GM12875 (cell line): ENCODE results near the gene DDR2.
"Not testable (repeated sequence)": the region's sequence is repeated elsewhere in the genome, so short reads cannot be mapped to it uniquely, and the experiment has no call there.

ENCODE experiments used
- H3K4me3 ChIP-seq: one replicate; pipeline ENCODE4 v1.5.1; 2011; ENCODE audit warnings: low read depth, low read length, control low read depth
- TF ChIP-seq, protein P1 (sequence below): IDR thresholded peaks from 2 replicates; pipeline ENCODE4 v1.5.1; 2011; ENCODE audit warnings: low read depth, mild to moderate bottlenecking, control low read depth, inconsistent platforms, low read length, moderate library complexity, borderline replicate concordance; ENCODE audit not compliant: insufficient read depth

Gene DDR2

DNA sequence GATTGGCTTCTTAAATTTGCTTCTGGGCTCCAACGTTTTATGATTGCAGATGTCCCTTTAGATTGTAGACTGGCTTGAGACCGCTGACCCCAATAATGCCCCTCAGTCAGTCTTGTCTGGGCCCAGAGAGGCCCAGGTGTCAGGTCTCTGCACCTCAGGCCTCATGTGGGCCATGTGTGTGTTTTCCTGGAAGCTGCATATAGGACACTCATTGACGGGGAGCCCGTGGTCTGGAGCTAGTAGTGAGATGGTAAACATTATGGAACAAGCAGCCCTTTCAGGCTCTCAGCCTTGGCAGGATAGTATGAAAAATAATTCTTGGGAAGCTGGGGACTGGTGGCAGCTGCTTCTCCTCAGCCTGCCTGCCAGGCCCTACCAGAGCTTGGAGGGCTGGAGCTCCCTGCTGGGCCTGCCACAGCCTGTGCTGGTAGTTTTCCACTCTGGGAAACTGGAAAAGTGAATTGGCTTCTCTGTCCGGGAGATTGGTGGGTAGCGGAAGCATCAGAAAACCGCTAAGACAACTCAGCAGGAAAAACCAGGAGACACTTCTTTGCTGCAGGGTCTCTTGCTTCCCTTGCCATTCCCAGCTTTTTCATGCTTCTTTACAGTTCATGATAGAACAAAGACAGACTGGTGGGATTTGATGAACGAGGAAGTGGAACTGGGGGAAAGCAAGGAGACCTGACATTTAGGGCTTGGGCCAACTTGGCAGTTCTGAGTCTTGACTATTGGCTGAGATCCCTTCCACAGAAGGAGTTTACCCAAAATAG lies 100.5 kb downstream of the DDR2 start:
- TF ChIP-seq, protein P1, sequence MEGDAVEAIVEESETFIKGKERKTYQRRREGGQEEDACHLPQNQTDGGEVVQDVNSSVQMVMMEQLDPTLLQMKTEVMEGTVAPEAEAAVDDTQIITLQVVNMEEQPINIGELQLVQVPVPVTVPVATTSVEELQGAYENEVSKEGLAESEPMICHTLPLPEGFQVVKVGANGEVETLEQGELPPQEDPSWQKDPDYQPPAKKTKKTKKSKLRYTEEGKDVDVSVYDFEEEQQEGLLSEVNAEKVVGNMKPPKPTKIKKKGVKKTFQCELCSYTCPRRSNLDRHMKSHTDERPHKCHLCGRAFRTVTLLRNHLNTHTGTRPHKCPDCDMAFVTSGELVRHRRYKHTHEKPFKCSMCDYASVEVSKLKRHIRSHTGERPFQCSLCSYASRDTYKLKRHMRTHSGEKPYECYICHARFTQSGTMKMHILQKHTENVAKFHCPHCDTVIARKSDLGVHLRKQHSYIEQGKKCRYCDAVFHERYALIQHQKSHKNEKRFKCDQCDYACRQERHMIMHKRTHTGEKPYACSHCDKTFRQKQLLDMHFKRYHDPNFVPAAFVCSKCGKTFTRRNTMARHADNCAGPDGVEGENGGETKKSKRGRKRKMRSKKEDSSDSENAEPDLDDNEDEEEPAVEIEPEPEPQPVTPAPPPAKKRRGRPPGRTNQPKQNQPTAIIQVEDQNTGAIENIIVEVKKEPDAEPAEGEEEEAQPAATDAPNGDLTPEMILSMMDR, result no peak
- no peak overlapping the region for H3K4me3 ChIP-seq

GRCh38 chr1:162733336-162733590 lies 101.0 kb downstream of the DDR2 start:
- H3K4me3 ChIP-seq, result no peak overlapping the region
- TF ChIP-seq, protein P1, result no peak

GRCh38 chr1:162734047-162734446 lies 101.8 kb downstream of the DDR2 start:
- no peak overlapping the region for H3K4me3 ChIP-seq
- TF ChIP-seq, protein P1, result no peak

DNA sequence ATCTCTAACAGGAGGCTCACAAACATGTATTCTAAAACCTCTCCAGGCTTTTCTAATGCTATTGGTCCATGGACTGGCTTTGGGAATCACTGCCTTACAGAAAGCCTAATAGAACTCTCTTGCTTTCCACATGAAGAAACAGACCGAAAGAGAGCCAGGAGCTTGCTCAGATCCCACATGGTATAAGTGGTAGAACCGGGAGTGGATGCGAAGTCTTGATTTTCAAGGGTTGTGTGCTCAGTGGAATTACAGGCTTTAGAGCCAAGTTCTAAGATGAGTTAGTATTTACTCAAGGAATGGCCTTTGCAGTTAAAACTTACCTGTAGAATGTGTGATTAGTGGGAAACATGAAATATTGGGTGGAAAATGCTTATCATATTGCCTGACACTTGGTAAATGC lies 103.9 kb downstream of the DDR2 start:
- no peak overlapping the region for H3K4me3 ChIP-seq
- TF ChIP-seq, protein P1, result no peak

GRCh38 chr1:162736633-162737067 lies 104.4 kb downstream of the DDR2 start:
- TF ChIP-seq, protein P1, result no peak

DNA sequence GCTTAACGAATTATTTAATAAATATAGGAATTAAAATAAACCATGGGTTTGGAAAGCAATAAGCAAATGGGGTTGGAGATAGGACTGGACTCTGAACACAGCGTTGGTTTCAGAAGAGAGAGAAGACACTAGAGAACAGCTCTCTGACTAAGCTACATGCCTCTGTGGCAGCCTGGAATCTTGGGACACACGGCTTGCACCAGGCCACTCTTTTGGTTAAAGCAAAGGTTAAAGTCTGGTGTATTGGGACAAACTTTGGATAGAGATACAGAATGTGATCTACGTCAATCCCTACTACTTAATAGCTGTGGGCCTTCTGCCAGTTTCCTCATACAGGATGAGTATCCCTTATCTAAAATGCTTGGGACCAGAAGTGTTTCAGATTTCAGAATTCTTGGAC lies 108.5 kb downstream of the DDR2 start:
- TF ChIP-seq, protein P1, result no peak
- no peak overlapping the region for H3K4me3 ChIP-seq

More at GRCh38 chr1:162736633-162737067, 104.4 kb downstream of the DDR2 start:
- H3K4me3 ChIP-seq, result no peak overlapping the region

- H3K4me3 ChIP-seq, result no peak overlapping the region
- TF ChIP-seq, protein P1, result no peak
These were observed 109.3 kb downstream of the DDR2 start for GRCh38 chr1:162741574-162741973.

- H3K4me3 ChIP-seq, result not testable (repeated sequence)
These were observed 114.1 kb downstream of the DDR2 start for GRCh38 chr1:162746264-162746942.
